Measurements from ENCODE around the gene ZNF791. TPM values are rescaled to one million over a fixed set of nuclear protein-coding genes. Genes with fewer than 3 reads are reported as not detected.

ZNF791 gene
- total RNA-seq, 6 donors from 2014 or later = 12.6 to 29.3 (median 21.9) TPM

GRCh38 chr19:12596927-12597548 lies 13.7 kb upstream of the ZNF791 start:
- no peaks in the 10 kb centered on the region for H3K9me3 ChIP-seq
- ATAC-seq (ENCODE audit: low FRiP score in 2 of 2) (peak; percentile 41 to 73), DNase-seq (peak; percentile 80 to 81)
- 75 to 88% methylated on average over 7 to 30 of the region's 38 CpGs for WGBS, 2 donors
- H3K27ac ChIP-seq = peak overlapping the region in 1 of 4 donors; percentile 49
- no peak for TF ChIP-seq EP300 (IDR thresholded peaks at IDR 0.05)
- TF ChIP-seq CTCF (IDR thresholded peaks at IDR 0.05) = no peak
- no peak for TF ChIP-seq POLR2A (IDR thresholded peaks at IDR 0.05)
- TF ChIP-seq POLR2AphosphoS5 (IDR thresholded peaks at IDR 0.05) = no peak
- peaks cover 0 to 23% (median 14%) of the 10 kb centered on the region in 4 donors for H3K36me3 ChIP-seq
- H3K4me1 ChIP-seq = no peaks in the 10 kb centered on the region
- H3K27me3 ChIP-seq = no peaks in the 10 kb centered on the region
- H3K4me3 ChIP-seq = peak overlapping the region in 3 of 4 donors; percentile 26 to 39 (median 38)

- Histone ChIP-seq H3K4me1 (no peaks in the 10 kb centered on the region), H3K27me3 (no peaks in the 10 kb centered on the region), H3K9me3 (no peaks in the 10 kb centered on the region), H3K36me3 (peaks cover 0 to 23% (median 17%) of the 10 kb centered on the region in 4 donors), H3K27ac (peak overlapping the region; percentile 17 to 44 (median 43)), H3K4me3 (peak overlapping the region in 1 of 4 donors; percentile 39)
- WGBS, 2 donors = 64 to 74% methylated on average over 11 of the region's 11 CpGs
- no peak for ATAC-seq (ENCODE audit: low FRiP score in 2 of 2)
- TF ChIP-seq POLR2A (IDR thresholded peaks at IDR 0.05) = no peak
- peak in 1 of 2 donors; percentile 33 for DNase-seq
Observed at GRCh38 chr19:12597594-12597993, 13.1 kb upstream of the ZNF791 start.

- DNase-seq (no peak), ATAC-seq (ENCODE audit: low FRiP score in 2 of 2) (no peak)
- WGBS, 2 donors = 88 to 100% methylated on average over 1 of the region's 1 CpG
- no peaks in the 10 kb centered on the region for H3K9me3 ChIP-seq
- no peak for TF ChIP-seq POLR2A (IDR thresholded peaks at IDR 0.05)
- TF ChIP-seq CTCF (IDR thresholded peaks at IDR 0.05) = no peak
- no peak for TF ChIP-seq EP300 (IDR thresholded peaks at IDR 0.05)
- TF ChIP-seq POLR2AphosphoS5 (IDR thresholded peaks at IDR 0.05) = no peak
- H3K4me1 ChIP-seq = no peaks in the 10 kb centered on the region
- peaks cover 0 to 44% (median 15%) of the 10 kb centered on the region in 4 donors for H3K36me3 ChIP-seq
- H3K4me3 ChIP-seq = no peak overlapping the region
- no peak overlapping the region for H3K27ac ChIP-seq
- no peaks in the 10 kb centered on the region for H3K27me3 ChIP-seq
Observed at GRCh38 chr19:12603714-12604113, 7.0 kb upstream of the ZNF791 start.

- no peaks in the 10 kb centered on the region for H3K27me3 ChIP-seq
- no peak for DNase-seq
- peaks cover 8 to 21% (median 13%) of the 10 kb centered on the region in 4 donors for H3K4me1 ChIP-seq
- 100% methylated on average over 1 of the region's 1 CpG for WGBS, 2 donors
- H3K27ac ChIP-seq = no peak overlapping the region
- H3K36me3 ChIP-seq = peaks cover 0 to 41% (median 11%) of the 10 kb centered on the region in 4 donors
- no peak for TF ChIP-seq POLR2AphosphoS5 (IDR thresholded peaks at IDR 0.05)
- TF ChIP-seq POLR2A (IDR thresholded peaks at IDR 0.05) = no peak
- TF ChIP-seq EP300 (IDR thresholded peaks at IDR 0.05) = no peak
- no peak for TF ChIP-seq CTCF (IDR thresholded peaks at IDR 0.05)
- H3K9me3 ChIP-seq = no peaks in the 10 kb centered on the region
- no peak for ATAC-seq (ENCODE audit: low FRiP score in 2 of 2)
- H3K4me3 ChIP-seq = no peak overlapping the region
Observed at GRCh38 chr19:12606796-12607195, 3.9 kb upstream of the ZNF791 start.

- no peak overlapping the region for H3K27ac ChIP-seq
- ATAC-seq (ENCODE audit: low FRiP score in 2 of 2) (no peak), DNase-seq (no peak)
- 77 to 85% methylated on average over 2 to 3 of the region's 3 CpGs for WGBS, 2 donors
- H3K9me3 ChIP-seq = no peaks in the 10 kb centered on the region
- no peak overlapping the region for H3K4me3 ChIP-seq
- TF ChIP-seq POLR2A (IDR thresholded peaks at IDR 0.05) = no peak
- H3K27me3 ChIP-seq = no peaks in the 10 kb centered on the region
- H3K4me1 ChIP-seq = peaks cover 11 to 29% (median 21%) of the 10 kb centered on the region in 4 donors
- peaks cover 0 to 40% (median 10%) of the 10 kb centered on the region in 4 donors for H3K36me3 ChIP-seq
Observed at GRCh38 chr19:12607631-12608030, 3.1 kb upstream of the ZNF791 start.

- TF ChIP-seq POLR2AphosphoS5 (IDR thresholded peaks at IDR 0.05) (peak in 1 of 2 donors; percentile 38), POLR2A (IDR thresholded peaks at IDR 0.05) (no peak)
- Histone ChIP-seq H3K4me1 (peaks cover 28 to 51% (median 44%) of the 10 kb centered on the region in 4 donors), H3K4me3 (peak overlapping the region; percentile 91 to 100 (median 96)), H3K27ac (peak overlapping the region; percentile 98 to 100 (median 100)), H3K36me3 (peaks cover 0 to 49% (median 14%) of the 10 kb centered on the region in 4 donors), H3K9me3 (no peaks in the 10 kb centered on the region), H3K27me3 (no peaks in the 10 kb centered on the region)
- DNase-seq (peak in 1 of 2 donors; percentile 61), ATAC-seq (ENCODE audit: low FRiP score in 2 of 2) (peak; percentile 82 to 88)
- 0 to 1% methylated on average over 10 of the region's 10 CpGs for WGBS, 2 donors
Observed at GRCh38 chr19:12611361-12611699, 610 bp downstream of the ZNF791 start.

Data from upper lobe of left lung (tissue), 6 donors.